ENCODE data around the gene LCN2. TPM values are rescaled to one million over a fixed set of nuclear protein-coding genes. Genes with fewer than 3 reads are reported as not detected.
A peak's percentile ranks its signal among the peaks of the same experiment; 100 is the strongest.
"Not testable (repeated sequence)": the region's sequence is repeated elsewhere in the genome, so short reads cannot be mapped to it uniquely, and the experiment has no call there.

LCN2 gene
- total RNA-seq, 2 donors from 2014 or later = 0.67 to 0.69 TPM

DNA sequence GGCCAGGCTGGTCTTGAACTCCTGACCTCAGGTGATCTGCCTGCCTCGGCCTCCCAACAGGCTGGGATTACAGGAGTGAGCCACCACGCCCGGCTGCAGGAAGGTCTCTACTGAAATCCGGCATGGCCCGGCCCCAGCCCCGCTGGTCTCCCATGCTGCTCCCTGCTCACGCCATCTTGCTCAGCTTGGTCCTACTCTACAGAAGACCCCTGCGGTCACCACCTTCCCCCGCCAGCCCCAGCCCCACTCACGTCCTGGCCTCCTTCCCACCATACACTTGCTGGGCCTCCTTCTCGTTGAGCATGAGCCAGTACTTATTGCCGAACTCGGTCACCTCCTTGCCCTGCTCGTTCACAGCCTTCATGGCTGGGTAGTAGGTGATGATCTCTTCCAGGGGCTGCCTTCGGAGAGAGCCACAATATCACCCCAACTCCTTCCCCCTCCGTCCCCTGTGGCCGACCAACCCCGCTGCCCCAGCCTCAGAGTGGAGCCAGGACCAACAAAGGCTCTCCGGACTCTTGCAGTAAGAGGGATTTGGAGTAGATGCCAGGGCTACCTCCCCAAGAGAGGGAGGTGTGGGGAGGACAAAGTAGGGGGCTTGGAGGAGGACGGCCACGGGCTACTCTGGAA, 25.7 kb upstream of the LCN2 start:
- intact Hi-C loops (cut with DNase I) = no loop called here
- peak; percentile 80 for DNase-seq (ENCODE audit: low spot score)

- intact Hi-C loops (cut with DNase I) = no loop called here
- DNase-seq (ENCODE audit: low spot score) = peak; percentile 47
These were observed 24.8 kb upstream of the LCN2 start for GRCh38 chr9:128124451-128124850.

DNA sequence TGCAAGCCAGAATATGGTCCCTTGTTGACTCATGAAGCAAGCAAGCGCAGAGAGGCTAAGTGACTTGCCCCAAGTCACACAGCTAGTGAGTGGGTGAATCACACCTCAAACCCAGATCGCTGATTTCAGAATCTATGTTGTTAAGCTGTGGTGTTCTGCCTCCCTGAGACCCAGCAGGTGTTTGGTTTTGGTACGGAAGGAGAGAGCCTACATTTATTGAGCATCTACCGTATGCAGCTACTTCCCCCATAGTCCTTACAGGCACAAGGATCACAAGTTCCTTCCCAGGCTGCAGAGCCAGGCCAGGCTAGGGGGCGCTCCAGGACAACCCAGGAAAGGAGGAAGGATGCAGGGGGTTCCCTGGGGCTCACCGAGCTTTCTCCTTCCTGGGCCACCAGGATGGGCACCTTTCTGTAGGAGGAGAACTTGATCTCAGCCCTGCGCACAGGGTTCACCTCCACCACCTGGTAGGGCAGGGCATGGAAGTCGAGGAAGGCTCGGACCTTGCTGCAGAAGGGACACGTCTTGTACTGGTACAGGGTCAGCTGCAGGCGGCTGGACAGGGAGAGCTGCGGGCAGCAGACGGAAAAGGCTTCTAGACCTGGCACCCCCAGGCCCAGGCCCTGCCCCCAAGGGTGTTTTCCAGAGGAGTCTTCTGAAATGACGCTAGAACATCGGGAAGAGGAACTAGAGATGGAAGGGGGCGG, 24.2 kb upstream of the LCN2 start:
- intact Hi-C loops (cut with DNase I) = no loop called here
- peak; percentile 88 for DNase-seq (ENCODE audit: low spot score)

DNA sequence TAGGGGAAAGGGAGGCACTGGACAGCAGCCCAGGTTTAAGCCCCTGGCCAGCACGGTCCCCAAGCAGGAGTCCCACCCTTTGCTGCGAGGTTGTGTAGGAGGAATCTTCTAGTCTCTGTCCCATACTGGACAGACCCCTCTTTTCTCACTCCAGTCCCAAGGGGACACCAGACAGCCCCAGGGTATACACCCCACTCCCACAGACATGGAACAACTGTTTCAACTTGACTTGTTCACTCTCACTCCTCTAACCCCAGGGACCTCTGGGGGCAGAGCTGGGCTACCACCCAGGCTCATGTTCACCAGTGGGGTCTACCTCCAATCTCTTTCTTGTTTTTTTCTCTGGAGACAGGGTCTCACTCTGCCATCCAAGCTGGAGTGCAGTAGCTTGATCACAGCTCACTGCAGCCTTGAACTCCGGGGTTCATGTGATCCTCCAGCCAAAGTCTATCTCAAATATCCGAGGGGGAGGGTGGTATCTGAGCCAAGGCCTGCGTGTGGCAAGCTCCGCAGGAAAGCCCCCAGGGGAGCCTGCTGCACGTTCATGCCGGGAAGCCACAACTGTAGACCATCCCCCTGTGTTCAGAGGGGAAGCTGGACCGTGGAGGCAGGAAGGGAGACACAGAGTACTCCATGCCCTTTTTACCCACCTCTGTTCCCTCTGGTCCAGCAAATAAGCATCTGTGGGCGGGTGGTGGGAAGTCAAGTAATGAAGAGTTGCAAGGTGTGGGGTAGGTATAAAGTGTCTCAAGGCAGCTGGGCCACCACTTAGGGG, 23.5 kb upstream of the LCN2 start:
- DNase-seq (ENCODE audit: low spot score) = peak; percentile 63
- intact Hi-C loops (cut with DNase I) = no loop called here

DNA sequence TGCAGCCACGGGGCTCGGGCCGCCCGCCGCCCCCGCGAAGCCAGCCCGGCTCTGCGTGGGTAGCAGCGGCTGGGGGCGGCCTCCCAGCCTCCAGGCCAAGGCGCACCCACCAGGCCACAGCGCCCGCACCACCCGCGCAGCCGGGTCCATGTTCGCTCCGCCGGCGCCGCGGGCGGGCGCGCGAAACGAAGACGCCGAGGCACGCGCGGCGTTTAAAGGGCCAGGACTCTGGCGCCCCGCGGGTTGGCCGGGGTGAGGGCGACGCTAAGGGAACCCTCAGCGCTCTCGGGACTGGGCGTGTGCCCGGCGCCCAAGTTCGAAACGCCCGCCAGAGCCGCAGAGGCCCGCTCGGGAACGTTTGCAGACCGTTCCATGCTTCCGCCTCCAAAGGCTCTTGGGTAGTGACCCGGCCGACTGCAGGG, 21.7 kb upstream of the LCN2 start, which contains the start of gene PTGES2:
PTGES2 (minus strand) TSS at position 162 of the 422 bp plus-strand sequence; CDS start at position 150, 12 bp downstream.
- DNase-seq (ENCODE audit: low spot score) = peak; percentile 95
- intact Hi-C loops (cut with DNase I) = no loop called here

DNA sequence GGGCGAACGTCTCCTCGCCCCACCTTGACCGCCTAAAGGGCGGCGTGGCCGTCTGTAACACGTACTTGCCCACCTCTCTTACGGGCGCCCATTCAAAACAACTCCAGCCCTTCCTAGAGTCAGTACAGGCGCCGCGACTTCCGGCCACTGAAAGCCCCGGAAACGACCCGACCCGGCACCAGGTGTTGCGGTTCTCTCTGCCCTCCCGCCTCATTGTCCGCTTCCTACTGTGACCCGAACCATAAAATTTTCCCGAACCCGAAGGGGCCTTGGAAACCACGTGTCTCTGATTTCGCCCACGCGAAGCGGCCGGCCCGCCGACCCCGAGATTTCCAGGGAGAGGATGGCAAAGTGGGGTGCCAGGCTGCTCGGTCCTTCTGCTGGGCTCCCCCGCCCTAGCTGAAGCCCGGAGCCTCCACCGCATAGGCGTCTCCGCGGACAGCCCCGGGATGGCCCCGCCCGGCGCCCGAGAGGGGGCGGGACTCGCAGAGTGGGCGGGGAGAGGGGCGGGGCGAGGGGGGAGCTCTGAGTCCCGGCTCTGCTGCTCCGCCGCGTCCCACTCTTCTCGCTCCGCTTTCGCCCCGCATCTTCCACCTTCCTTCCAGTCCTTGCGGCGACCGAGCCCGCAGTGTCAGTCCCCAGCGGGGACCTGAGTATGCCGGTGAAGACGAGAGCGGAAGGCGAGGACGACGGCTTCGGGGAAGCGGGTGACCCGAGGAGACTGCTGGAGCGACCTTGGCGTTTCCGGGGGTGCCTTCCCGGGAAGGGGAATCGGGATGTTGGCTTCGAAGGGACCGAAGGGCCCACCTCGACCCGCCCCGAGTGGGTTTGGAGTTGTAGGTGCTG, 21.0 kb upstream of the LCN2 start:
- peak; percentile 94 for DNase-seq (ENCODE audit: low spot score)
- intact Hi-C loops (cut with DNase I) = no loop called here

DNA sequence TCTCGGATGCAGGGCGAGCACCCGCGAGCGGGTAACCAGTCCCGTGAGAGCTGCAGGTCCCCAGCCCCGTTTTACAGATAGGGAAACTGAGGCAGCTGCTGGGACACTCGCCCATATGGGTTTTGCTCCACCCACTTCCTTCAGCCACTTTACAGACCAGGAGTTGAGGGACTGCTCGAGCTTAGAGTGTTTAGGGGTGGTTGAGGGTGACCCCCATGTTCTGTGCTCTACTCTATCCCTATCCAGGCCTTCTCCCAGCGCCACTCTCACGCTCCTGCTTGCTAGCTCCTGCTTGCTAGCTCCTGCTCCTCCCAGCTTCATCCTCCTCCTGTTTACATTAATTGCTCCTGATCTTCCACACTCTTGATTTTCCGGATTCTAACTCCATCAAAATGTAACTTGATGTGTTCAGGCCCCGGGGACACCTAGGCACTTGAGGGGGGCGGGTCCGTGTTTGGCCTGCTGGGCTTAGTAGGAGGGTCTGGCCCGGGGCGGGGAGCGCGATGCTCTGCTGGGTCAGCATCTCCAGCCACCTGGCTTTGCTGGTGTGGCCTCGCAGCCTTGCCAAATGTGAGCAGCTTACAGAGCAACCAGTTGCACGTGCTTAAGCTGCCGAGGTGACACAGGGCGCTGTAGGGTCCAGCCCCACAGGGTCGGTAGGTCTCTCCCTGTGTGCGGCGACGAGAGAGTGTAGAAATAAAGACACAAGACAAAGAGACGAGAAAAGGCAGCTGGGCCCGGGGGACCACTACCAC, 20.2 kb upstream of the LCN2 start:
- peak; percentile 79 for DNase-seq (ENCODE audit: low spot score)
- intact Hi-C loops (cut with DNase I) = no loop called here

DNA sequence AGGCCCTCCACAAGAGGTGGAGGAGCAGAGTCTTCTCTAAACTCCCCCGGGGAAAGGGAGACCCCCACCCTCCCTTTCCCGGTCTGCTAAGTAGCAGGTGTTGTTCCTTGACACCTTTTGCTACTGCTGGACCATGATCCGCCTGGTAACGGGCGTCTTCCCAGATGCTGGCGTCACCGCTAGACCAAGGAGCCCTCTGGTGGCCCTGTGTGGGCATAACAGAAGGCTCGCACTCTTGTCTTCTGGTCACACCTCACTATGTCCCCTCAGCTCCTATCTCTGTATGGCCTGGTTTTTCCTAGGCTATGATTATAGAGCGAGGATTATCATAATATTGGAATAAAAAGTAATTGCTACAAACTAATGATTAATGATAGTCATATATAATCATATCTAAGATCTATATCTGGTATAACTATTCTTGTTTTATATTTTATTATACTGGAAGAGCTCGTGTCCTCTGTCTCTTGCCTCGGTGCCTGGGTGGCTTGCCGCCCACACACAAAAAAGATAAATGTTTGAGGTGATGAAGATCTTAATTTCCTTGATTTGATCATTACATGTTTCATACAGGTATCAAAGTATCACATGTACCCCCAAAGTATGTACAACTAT, 19.2 kb upstream of the LCN2 start:
- intact Hi-C loops (cut with DNase I) = not testable (repeated sequence)
- DNase-seq (ENCODE audit: low spot score) = peak; percentile 85

- peak; percentile 73 for DNase-seq (ENCODE audit: low spot score)
- intact Hi-C loops (cut with DNase I) = not testable (repeated sequence)
These were observed 18.6 kb upstream of the LCN2 start for GRCh38 chr9:128130651-128131050.

DNA sequence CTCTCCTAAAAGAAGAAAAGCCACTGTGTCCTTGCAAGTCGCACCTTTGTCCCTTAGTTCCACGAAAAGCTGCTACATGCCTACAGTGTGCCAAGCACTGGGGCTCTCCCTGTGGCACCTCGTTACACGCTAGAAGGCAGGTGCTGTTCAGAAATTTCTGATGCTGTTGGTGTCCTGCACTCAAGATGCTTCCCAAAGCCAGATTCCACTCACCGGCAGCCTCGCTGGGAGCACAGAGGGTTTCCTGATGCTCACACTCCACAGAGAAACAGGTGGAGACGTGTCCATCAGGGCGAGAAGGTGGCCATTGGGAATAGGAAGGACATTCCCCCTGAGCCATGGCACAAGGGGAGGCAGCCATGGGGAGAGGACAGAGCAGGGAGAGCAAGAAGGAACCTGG, 17.9 kb upstream of the LCN2 start:
- DNase-seq (ENCODE audit: low spot score) = peak; percentile 57
- intact Hi-C loops (cut with DNase I) = not testable (repeated sequence)

DNA sequence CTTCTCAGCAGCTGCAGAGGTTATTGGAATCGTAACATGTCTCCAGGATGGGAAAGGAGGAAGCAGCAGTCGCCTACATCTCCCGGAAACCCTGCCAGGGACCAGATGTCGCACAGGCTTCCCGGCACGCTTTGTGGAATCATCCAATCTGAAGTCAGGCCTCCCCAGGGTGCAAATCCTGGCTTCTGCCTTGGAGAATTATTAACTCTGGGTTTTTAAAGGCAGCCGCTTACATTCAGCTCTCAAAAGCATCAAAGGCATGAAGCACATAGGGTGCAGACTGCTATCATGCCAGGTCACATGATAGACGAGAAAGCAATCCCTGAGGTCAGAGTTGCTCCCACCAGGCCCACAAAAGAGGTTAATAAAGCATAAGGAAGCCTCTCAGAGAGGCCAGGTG, 17.1 kb upstream of the LCN2 start:
- intact Hi-C loops (cut with DNase I) = not testable (repeated sequence)
- DNase-seq (ENCODE audit: low spot score) = peak; percentile 44

- DNase-seq (ENCODE audit: low spot score) = peak; percentile 50
- intact Hi-C loops (cut with DNase I) = not testable (repeated sequence)
These were observed 13.7 kb upstream of the LCN2 start for GRCh38 chr9:128135561-128135960.

DNA sequence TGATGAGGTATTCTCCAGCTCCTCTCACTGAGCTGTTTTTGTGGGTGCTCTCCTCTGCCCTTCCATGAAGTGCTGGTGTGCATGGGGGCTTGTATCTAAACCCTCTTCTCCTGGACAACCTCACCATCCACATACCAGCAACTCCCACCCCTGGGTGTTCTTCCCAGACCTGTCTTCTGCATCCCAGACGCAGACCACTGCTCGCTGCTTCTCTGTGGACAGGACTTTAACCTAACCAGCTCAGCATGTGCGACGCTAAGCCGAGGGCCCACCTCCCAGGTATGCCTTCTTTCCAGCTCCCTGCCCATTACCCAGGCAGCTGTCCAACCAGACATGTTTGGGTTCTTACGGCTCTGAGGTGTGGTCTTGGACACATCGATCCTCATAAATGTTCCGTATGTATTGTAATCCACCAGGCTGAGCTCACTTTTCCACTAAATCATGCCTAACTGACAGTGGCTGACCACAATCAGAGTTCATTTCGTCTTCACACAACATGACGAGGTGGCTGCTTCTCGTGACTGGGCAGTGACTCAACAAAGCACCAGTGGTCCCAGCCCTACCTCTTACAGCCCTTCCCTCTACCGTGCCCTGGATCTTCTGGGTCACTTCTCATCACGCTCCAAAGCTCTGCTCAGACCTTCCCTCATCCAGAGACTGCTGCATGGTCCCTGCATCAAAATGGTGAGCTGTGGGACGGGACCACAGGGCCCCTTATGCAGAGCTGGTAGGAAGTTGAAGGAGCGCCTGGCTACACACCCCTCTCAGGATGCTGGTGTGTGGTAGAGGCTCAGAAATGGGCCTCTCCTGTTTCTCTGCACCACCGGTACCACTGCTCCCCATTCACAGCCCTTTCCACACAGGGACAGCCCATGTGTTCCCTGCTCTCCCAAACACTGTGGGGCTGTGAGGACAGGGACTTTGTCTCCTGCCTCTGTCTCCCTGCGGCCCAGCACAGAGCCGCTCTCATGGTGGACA, 12.1 kb upstream of the LCN2 start:
- intact Hi-C loops (cut with DNase I) = no loop called here
- DNase-seq (ENCODE audit: low spot score) = peak; percentile 52

DNA sequence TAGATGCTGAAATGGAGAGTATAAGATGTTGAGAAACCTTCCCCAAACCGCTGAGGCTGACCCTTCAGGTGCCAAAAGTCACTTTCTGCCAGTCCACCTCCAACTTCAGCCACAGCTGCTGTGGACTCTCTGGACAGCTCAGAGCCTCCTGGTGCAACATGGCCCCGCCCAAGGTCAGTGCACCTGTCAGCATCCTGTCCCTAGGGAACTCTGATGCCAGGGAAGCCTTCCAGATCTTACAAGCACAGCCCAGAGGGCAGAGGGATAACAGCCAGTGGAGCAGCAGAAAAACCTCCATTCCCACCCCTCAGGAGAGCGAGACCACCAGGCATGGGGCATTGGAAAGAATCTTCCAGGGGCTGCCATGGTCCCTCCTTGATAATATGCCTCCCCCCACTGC, 11.3 kb upstream of the LCN2 start:
- DNase-seq (ENCODE audit: low spot score) = no peak
- intact Hi-C loops (cut with DNase I) = no loop called here

- DNase-seq (ENCODE audit: low spot score) = peak; percentile 55
- intact Hi-C loops (cut with DNase I) = no loop called here
These were observed 9.6 kb upstream of the LCN2 start for GRCh38 chr9:128139621-128140020.

DNA sequence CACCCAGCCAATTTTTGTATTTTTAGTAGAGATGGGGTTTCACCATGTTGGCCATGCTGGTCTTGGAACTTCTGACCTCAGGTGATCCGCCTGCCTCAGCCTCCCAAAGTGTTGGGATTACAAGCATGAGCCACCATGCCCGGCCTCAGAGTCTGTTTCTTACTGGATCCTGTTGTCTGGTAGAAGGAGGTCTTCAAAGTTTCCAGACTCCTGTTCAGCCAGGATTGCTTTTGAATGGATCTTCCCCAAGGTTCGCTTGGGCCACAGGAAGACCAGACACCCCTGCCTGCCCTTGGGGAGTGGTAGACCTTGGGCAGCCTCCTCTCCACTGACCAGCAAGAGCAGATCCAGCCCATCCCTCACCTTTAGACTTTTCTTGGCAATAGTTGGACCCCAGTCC, 7.6 kb upstream of the LCN2 start:
- intact Hi-C loops (cut with DNase I) = no loop called here
- DNase-seq (ENCODE audit: low spot score) = peak; percentile 40

DNA sequence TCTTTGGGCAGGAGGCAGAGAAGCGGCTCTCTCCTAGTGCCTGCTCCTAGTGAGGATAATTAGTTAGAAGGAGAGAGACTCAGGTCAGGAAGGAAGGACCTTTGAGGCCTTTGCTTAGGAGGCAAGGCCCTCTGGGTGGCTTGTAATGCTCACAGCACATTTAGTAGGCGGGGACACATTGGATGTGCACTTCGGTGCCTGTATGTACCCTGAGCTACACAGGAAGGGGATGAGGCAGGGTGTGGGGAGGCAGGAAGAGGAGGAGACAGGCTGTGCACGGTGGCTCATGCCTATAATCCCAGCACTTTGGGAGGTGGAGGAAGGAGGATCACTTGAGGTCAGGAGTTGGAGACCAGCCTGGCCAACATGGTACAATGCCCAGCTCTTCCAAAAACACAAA, 7.2 kb upstream of the LCN2 start:
- intact Hi-C loops (cut with DNase I) = no loop called here

More for the DNA sequence above, 7.2 kb upstream of the LCN2 start:
- peak; percentile 51 for DNase-seq (ENCODE audit: low spot score)

Measured in posterior vena cava (tissue), 2 donors.